GM04504 (cell line): Measurements from ENCODE around the gene AVPR1B.
A peak's percentile ranks its signal among the peaks of the same experiment; 100 is the strongest.

Source experiments
- DNase-seq: peaks from one replicate; pipeline ENCODE4 v3.0.0-alpha.2; 2012; ENCODE audit warnings: low read depth

AVPR1B gene

GRCh38 chr1:206112600-206113301 is 4.4 kb downstream of the AVPR1B start:
- DNase-seq, result no peak

GRCh38 chr1:206111271-206111927 is 5.8 kb downstream of the AVPR1B start:
- no peak for DNase-seq

- no peak for DNase-seq
Measured at GRCh38 chr1:206110820-206111219, 6.4 kb downstream of the AVPR1B start.

- no peak for DNase-seq
Measured at GRCh38 chr1:206110161-206110560, 7.0 kb downstream of the AVPR1B start.

- no peak for DNase-seq
Measured at GRCh38 chr1:206109718-206110117, 7.5 kb downstream of the AVPR1B start.

- DNase-seq, result no peak
Measured at GRCh38 chr1:206108635-206109034, 8.6 kb downstream of the AVPR1B start.

- DNase-seq, result no peak
Measured at GRCh38 chr1:206107168-206107544, 10.0 kb downstream of the AVPR1B start.

GRCh38 chr1:206106328-206107167 is 10.6 kb downstream of the AVPR1B start:
- DNase-seq, result peak; percentile 69

GRCh38 chr1:206105464-206105995 is 11.7 kb downstream of the AVPR1B start:
- DNase-seq, result no peak

- DNase-seq, result no peak
Measured at GRCh38 chr1:206103979-206104378, 13.2 kb downstream of the AVPR1B start.

GRCh38 chr1:206102292-206102936 is 14.8 kb downstream of the AVPR1B start:
- DNase-seq, result no peak

GRCh38 chr1:206101351-206102045 is 15.7 kb downstream of the AVPR1B start:
- no peak for DNase-seq

GRCh38 chr1:206100226-206100815 is 16.9 kb downstream of the AVPR1B start:
- DNase-seq, result no peak

GRCh38 chr1:206098242-206098919 is 18.8 kb downstream of the AVPR1B start:
- no peak for DNase-seq

- DNase-seq, result no peak
Measured at GRCh38 chr1:206097381-206097780, 19.8 kb downstream of the AVPR1B start.

- DNase-seq, result no peak
Measured at GRCh38 chr1:206094024-206094423, 23.2 kb downstream of the AVPR1B start.

GRCh38 chr1:206089341-206089740 is 27.8 kb downstream of the AVPR1B start:
- DNase-seq, result no peak

- no peak for DNase-seq
Measured at GRCh38 chr1:206087091-206087490, 30.1 kb downstream of the AVPR1B start.

GRCh38 chr1:206083750-206084149 is 33.4 kb downstream of the AVPR1B start:
- DNase-seq, result no peak
